NB4 (cell line): ENCODE results near the gene OR6C1.

ENCODE experiments used
- CTCF ChIP-seq: IDR thresholded peaks from one replicate; pipeline ENCODE4 v1.5.1; 2012; ENCODE audit warnings: low read depth, low read length
- MAX ChIP-seq: IDR thresholded peaks from 2 replicates; pipeline ENCODE4 v1.6.1; 2011; ENCODE audit warnings: low read depth, low read length
- POLR2A ChIP-seq: IDR thresholded peaks from 2 replicates; pipeline ENCODE4 v1.6.1; 2011; ENCODE audit warnings: mild to moderate bottlenecking; ENCODE audit not compliant: insufficient read length; ENCODE audit errors: extremely low read depth

DNA sequence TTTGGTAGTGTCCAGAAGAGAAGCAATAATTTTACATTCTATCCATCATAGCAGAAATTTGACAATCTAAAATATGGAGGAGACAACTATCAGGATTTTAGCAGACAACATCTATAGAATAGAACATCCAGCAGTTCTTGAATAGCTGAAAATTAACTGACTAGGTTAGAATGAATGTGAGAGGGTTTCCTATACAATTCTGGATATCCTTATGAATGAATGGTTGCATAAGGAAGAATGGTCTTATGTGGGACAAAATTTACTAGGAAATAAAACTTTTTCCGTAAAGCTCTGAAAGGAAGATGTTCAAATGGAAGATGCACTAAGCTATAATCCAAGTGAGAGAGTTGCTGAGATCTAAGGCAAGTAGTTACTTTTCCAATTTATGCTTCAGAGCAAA lies 16.3 kb downstream of the OR6C1 start, which contains the start of gene OR6C3:
- TF ChIP-seq POLR2A (no peak), CTCF (no peak), MAX (no peak)
